Activated CD4-positive, alpha-beta T cell treated with anti-CD3 and anti-CD28 coated beads for 24 hours (primary cell): ENCODE results near the gene PDE2A.
"Not testable (repeated sequence)": the region's sequence is repeated elsewhere in the genome, so short reads cannot be mapped to it uniquely, and the experiment has no call there.

Experiments used
- DNase-seq, 2 donors: peaks; one replicate each; pipeline ENCODE4 v3.0.0-alpha.2; 2020; ENCODE audit warnings: low read depth in 2 of 2

PDE2A gene

GRCh38 chr11:72576661-72577060 lies 97.6 kb downstream of the PDE2A start:
- no peak for DNase-seq

- DNase-seq = no peak
Observed at GRCh38 chr11:72576243-72576595, 98.0 kb downstream of the PDE2A start.

GRCh38 chr11:72575533-72576242 lies 98.5 kb downstream of the PDE2A start:
- DNase-seq = no peak

- no peak for DNase-seq
Observed at GRCh38 chr11:72574548-72575460, 99.4 kb downstream of the PDE2A start.

- DNase-seq = no peak
Observed at GRCh38 chr11:72573855-72574445, 100.3 kb downstream of the PDE2A start.

- no peak for DNase-seq
Observed at GRCh38 chr11:72573072-72573854, 101.0 kb downstream of the PDE2A start.

- DNase-seq = not testable (repeated sequence)
Observed at GRCh38 chr11:72572540-72572939, 101.7 kb downstream of the PDE2A start.

- no peak for DNase-seq
Observed at GRCh38 chr11:72570893-72571661, 103.1 kb downstream of the PDE2A start.

- DNase-seq = no peak
Observed at GRCh38 chr11:72569966-72570892, 104.0 kb downstream of the PDE2A start.

GRCh38 chr11:72568861-72569260 lies 105.4 kb downstream of the PDE2A start:
- DNase-seq = no peak

GRCh38 chr11:72562431-72562830 lies 111.8 kb downstream of the PDE2A start:
- DNase-seq = no peak

GRCh38 chr11:72561856-72562255 lies 112.4 kb downstream of the PDE2A start:
- DNase-seq = no peak

- DNase-seq = not testable (repeated sequence)
Observed at GRCh38 chr11:72560864-72561263, 113.4 kb downstream of the PDE2A start.

- DNase-seq = no peak
Observed at GRCh38 chr11:72556433-72556832, 117.8 kb downstream of the PDE2A start.

- DNase-seq = not testable (repeated sequence)
Observed at GRCh38 chr11:72555014-72555522, 119.2 kb downstream of the PDE2A start.

GRCh38 chr11:72553706-72554105 lies 120.5 kb downstream of the PDE2A start:
- DNase-seq = no peak

- no peak for DNase-seq
Observed at GRCh38 chr11:72552399-72552910, 121.8 kb downstream of the PDE2A start.

GRCh38 chr11:72551571-72551970 lies 122.7 kb downstream of the PDE2A start:
- no peak for DNase-seq

GRCh38 chr11:72548463-72548862 lies 125.8 kb downstream of the PDE2A start:
- no peak for DNase-seq
